NCI-H2171 treated with DMSO at 0.1 percent for 48 hours (cell line): ENCODE measurements around the gene VIM.
"Not testable (repeated sequence)": the region's sequence is repeated elsewhere in the genome, so short reads cannot be mapped to it uniquely, and the experiment has no call there.

Source experiments
- DNase-seq: peaks from one replicate; lab custom pipeline; 2025; lab: John Stamatoyannopoulos, UW

The VIM gene

DNA sequence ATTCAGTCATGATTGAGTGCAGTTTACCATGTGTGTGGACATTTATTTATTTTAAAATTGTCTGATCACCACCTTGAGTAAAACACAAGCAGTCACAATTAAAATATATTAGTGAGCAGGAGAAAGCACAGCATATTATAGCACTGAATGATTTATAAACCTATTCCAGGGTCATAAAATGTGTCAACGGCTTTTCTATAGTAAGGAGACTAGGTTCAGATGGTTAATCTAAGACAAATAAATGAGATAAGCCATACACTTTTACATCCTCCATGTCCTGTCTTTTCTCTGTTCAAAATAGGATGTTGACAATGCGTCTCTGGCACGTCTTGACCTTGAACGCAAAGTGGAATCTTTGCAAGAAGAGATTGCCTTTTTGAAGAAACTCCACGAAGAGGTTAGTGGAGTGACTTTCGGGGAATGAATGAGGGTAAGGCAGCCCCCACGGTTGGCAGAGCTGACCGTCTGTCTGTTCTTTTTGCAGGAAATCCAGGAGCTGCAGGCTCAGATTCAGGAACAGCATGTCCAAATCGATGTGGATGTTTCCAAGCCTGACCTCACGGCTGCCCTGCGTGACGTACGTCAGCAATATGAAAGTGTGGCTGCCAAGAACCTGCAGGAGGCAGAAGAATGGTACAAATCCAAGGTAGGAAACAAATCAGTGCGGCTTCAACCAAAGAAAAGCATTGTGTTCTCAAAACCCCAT is 5.4 kb downstream of the VIM start:
- no peak for DNase-seq

DNA sequence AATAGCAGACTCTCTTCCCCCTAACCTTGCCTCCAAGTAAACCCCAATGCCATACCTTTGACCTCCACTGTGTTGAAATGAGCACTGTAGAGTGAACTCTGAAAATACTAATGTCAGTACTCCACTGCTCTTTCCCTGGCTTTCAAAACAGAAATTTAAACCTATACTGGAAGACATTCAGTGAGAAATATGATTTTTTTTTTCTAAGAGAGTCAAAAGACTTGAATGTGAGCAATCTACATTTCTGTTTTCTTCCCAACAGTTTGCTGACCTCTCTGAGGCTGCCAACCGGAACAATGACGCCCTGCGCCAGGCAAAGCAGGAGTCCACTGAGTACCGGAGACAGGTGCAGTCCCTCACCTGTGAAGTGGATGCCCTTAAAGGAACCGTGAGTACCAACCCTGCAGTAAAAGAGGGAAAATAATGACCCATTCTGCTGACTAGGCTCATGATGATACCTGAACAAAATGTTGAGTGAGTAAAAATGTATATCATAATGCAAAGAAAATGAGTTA is 6.4 kb downstream of the VIM start:
- no peak for DNase-seq

DNA sequence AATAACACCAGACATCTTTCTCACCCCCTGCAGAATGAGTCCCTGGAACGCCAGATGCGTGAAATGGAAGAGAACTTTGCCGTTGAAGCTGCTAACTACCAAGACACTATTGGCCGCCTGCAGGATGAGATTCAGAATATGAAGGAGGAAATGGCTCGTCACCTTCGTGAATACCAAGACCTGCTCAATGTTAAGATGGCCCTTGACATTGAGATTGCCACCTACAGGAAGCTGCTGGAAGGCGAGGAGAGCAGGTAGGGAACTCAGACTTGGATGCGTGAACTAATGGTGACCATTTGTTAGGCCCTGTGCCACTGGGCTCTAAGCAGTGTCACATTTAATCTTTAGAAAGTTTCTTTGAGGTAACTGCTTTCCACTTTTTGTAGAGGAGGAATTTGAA is 7.1 kb downstream of the VIM start:
- no peak for DNase-seq

DNA sequence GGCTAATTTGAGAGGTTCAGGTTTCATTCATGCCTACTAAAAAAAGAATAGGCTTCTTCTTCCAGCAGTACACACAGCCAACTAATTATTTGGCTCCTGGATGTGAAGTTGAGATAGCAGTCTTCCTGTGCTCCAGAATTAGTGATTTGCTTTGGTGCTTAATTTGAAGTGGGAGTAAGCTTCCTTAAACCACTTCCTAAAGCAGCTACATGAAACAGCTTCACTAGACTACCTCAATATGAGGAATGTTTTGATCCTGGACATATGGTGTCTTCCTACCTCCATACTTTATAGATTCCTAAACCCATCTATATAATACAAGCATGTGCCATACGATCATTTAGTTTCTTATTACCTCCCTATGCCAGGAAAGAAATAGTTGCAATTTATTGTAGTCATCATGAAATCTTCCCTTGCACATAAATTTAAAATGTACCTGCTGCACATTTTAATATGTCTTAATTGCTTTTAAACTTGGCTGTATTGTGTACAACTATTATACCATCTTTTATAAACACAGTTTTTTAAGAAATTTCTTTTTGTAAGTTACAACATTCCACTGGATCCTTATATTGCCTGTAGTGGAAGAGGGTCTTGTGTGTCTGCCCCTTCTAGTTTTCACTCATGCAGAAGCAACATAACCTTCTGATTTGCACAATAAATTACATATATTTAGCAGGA is 8.6 kb downstream of the VIM start:
- DNase-seq, result no peak

DNA sequence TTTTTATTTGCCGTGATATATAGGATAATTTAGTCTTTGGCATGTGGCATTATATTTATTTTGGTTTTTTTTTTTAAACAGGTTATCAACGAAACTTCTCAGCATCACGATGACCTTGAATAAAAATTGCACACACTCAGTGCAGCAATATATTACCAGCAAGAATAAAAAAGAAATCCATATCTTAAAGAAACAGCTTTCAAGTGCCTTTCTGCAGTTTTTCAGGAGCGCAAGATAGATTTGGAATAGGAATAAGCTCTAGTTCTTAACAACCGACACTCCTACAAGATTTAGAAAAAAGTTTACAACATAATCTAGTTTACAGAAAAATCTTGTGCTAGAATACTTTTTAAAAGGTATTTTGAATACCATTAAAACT is 9.1 kb downstream of the VIM start:
- DNase-seq, result no peak

DNA sequence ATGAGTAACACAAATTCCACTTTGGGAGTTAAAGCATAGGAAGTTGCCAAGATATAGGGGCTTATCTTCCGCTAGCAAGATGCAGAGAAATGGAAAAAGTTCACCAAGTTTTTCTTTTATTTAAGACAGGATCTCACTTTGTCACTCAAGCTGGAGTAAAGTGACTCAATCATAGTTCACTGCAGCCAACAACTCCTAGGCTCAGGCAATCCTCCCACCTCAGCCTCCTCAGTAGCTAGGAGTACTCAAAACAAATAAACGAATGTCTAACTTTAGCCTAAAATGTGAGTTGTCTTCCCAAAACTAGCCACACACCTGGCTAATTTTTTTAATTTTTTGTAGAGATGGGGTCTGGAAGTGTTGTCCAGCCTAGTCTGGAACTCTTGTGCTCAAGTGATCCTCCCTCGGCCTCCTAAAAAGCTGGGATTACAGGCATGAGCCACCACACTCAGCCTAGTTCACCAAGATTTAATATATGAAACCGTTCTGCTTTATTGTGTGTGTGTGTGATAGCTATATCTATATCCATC is 9.9 kb downstream of the VIM start:
- DNase-seq, result no peak

DNA sequence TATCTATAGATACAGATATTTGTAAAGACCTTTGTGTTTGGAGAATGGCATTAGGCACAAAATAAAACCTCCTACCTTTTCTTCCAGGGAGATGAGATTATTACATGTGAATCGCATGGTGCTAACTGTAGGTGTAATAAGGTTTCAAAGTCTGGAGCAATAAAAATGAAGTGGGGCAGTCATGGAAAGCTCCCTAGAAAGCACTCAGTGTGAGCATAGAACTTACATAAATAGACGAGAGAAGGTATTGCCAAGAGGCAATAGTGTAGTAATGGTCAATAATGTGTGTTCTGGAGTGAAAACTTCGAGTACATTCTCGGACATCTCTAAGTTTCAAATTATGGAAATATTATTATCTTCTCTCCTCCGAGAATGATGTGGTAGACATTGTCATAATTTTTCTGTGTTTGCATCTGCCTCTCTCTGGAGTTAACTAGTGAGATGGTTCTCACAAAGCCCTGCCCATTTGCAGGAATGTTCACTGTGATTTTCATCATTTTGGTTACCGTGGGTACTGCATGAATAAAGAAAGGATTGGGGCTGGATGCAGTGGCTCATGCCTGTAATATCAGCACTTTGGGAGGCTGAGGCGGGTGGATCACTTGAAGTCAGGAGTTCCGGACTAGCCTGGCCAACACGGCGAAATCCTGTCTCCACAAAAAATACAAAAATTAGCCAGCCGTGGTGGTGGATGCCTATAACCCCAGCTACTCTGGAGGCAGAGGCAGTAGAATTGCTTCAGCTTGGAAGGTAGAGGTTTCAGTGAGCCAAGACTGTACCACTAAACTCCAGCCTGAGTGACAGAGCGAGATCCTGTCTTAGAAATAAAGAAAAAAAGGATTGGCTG is 10.6 kb downstream of the VIM start:
- DNase-seq, result no peak

DNA sequence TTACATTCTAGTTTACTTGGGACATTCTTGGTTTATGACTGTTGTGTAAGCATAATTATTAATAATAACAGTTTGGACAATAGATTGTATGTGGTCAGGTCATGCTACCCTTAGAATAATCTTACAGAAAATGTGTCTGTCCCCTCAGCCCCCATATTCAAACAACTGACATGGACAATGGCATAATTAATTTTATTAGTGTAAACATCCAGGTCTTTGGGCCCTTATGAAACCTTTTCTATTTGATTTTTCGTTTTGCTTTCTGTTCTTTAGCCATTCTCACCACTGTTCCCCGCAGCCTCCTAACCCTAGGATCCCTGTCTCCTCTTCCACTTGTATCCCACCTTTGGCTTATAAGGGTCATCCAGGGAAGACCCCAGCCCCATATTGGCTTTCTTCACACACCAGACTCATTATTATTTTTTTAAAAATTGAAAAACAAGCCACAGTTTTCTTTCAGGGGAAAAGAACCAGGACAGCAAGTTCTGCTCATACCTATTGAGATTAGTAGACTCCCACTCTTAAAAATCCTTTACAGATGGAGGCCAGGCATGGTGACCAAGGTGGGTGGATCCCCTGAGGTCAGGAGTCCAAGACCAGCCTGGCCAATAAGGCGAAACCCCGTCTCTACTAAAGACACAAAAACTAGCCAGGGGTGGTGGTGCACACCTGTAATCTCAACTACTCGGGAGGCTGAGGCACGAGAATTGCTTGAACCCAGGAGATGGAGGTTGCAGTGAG is 11.5 kb downstream of the VIM start:
- DNase-seq, result no peak

DNA sequence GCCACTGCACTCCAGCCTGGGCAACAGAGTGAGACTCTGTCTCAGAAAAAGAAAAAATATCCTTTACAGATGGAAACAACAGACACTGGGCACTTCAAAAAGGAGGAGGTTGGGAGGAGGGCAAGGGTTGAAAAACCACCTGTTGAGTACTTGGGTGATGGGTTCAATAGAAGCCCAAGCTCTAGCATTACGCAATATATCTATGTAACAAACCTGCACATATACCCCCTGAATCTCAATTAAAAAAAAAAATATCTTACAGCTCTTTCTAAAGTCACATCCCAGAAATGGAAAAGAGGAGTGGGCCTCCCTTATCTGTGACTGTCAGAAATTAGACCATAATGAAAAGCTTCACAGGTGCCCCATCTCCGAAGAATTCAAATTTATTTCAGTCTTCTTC is 12.1 kb downstream of the VIM start:
- no peak for DNase-seq

DNA sequence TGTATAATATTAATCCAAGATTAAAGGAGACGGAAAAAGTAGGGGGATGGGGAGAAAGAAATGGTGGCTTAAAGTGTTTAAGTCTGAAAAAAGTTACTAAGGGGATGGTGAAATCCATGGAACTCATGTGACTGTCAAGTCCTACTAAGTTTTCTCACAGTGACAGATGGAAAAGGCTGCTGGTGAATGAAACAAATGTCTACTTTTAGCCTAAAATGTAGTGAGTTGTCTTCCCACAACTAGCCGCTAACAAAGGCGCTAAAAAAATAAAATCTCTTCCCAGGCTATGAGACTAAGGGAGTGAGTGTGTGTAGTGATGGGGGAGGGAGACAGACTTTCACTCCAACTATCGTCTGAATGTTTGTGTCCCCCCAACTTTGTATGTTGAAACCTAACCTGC is 12.6 kb downstream of the VIM start:
- no peak for DNase-seq

DNA sequence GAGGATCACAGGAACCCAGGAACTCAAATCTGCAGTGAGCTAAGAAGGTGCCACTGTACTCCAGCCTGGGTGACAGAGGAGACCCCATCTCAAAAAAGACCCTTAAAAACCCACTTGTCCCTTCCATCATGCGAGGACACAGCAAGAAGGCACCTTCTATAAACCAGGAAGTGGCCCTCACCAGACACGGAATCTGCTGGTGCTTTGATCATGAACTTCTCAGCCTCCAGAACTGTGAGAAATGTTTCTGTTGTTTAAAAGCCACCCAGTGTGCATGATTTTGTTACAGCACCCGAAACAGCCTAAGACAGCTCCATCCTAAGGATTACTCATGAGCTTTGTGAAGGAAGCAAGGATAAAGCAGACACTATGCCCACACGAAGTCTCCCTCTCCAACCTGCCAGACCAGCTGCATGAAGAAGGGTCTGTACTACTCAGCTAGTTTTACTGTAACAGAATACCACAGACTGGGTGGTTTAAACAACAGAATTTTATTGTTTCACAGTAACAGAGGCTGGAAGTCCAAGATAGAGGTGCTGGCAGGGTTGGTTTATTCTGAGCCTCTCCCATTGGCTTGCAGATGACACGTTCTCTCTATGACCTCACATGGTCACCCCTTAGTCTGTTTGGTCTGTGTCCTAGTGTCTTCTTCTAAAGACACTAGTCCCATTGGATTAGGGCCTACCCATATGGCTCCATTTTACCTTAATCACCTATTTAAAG is 13.7 kb downstream of the VIM start:
- DNase-seq, result no peak

DNA sequence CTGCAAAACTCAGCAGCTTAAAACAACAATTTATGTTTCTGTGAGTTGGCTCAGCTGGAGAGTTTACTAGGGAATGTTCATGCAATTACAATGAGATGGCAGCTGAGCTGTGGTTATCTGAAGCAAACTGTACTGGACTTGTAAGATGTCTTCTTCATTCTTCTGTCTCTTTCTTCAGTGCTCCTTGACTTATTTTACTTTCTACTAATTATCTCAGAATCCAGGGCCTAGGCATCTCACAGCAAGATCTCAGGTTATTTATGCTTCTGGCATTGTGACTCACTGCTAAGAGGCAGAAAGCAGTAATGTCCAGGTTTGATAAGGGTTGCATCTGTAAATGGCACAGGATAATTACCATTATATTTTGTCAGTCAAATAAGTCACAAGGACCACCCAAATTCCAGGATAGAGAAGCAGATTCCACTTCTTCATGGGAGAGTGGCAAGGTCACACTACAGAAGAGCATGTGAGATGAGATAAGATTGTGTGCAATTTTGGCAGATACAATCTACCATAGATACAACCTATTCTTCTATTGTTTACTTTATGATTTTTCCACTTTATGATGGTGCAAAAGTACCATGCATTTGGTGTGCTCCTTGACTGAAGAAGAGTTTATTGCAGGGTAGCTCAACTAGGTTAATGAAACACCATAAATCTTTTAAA is 16.8 kb downstream of the VIM start:
- DNase-seq, result no peak

DNA sequence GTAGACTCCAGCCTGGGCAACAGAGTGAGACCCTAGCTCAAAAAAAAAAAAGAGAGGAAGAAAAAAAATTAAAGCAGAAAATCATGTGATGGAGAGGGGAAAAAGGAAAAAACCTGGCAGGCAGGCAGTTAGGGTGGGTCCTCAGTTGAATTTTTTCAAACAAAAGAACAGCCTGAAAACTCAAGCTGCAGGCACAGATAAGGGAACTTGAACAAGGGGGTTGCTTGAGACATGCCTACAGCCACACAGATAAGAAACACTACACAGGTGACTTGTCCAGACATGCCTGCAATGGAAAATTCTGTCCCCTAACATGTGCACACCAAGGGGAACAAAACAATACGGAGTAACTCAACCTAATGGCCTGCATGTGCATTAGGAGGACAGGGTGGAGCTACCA is 19.2 kb downstream of the VIM start:
- DNase-seq, result no peak

DNA sequence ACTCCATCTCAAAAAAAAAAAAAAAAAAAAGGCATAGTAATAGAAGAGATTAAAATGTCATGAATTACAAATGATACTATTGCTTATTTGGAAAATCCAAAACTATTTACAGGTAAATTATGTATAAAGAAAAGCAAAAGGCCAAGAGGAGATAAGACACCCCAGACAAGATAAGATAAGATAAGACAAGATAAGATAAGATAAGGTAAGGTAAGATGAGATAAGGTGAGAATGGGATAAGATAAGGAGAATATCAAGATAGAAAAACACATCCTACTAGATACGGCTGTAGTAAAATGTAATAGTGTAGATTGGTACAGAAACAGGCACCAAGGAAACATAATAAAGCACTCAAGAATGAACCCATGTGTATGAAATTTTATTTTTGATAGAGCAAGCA is 20.9 kb downstream of the VIM start:
- DNase-seq, result no peak

DNA sequence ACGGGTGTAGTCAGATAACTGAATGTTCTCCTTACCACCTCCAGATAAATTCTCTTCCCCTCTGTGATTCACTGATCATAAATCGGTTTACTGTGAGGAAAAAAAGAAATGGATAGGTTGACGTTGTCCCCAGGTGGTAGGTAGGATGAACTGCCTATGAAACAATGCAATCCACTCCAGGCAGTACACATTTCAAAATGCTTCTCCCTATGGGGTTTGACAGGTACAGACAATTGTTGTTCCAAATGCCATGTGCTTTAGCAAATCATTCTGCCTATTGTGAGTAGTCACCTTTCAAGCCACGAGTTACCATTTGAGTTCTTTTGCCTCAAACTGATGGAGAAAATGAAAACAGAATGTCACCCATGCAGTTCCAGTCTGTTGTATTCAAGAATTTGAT is 21.8 kb downstream of the VIM start:
- DNase-seq, result no peak

DNA sequence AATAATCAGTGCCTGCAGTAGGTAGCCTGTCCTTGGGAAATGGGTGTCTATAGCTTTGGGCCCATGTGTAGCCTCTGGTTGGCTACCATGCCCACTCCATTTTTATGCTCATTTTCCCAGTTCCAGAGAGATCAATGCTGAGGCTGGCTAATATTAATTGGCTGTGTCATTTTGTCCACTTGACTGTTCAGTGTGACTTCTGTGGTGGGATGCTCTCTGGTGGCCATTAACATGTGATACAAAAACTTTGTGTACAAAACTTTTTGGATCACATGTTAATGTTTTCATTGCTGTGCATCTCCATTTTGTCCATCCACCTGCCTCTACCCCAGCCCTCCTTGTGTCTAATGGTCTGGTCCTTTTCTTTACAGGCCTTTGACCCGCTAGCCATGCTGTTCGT is 22.7 kb downstream of the VIM start:
- no peak for DNase-seq

DNA sequence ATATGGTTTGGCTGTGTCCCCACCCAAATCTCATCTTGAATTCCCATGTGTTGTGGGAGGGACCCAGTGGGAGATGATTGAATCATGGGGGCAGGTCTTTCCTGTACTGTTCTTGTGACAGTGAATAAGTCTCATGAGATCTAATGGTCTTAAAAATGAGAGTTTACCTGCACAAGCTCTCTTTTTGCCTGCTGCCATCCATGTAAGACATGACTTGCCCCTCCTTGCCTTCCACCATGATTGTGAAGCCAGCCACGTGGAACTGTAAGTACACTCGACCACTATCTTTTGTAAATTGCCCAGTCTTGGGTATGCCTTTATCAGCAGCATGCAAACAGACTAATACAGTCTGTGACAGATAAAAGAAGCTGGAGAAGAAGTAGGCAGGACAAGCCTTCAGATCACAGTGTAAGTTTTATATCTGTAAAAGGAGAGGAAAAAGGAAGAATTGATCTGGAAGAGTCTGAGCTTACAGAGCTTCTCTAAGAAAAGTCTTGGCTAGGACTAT is 26.6 kb downstream of the VIM start:
- DNase-seq, result not testable (repeated sequence)

DNA sequence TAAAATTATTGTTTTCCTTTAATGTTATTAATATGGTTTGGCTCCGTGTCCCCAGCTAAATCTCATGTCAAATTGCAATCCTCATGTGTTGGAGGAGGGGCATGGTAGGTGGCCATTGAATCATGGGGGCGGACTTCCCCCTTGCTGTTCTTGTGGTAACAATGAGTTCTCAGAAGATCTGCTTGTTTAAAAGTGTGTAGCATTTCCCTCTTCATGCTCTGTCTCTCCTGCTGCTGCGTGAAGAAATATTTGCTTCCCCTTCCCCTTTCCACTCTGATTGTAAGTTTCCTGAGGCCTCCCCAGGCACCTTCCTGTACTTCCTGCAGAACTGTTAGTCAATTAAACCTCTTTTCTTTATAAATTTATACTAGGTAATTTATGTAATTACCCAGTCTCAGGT is 27.5 kb downstream of the VIM start:
- DNase-seq, result no peak

DNA sequence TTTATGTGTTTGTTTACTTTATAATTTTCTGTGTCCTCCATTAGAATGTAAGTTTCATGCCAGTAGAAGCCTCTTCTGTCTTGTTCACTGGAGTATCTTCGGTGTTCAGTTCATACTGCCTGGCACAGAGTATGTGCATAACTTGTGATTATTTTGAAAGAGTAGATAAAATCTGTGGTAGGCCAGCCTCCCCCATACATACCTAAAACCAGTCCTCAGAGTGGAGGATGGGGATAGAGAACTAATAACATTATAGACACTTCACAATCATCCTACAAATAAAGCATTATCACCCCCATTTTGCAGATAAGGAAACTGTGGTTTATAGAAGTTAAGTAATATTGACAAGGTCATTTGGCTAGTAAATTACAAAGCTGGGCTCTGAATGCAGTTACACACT is 28.0 kb downstream of the VIM start:
- DNase-seq, result no peak

DNA sequence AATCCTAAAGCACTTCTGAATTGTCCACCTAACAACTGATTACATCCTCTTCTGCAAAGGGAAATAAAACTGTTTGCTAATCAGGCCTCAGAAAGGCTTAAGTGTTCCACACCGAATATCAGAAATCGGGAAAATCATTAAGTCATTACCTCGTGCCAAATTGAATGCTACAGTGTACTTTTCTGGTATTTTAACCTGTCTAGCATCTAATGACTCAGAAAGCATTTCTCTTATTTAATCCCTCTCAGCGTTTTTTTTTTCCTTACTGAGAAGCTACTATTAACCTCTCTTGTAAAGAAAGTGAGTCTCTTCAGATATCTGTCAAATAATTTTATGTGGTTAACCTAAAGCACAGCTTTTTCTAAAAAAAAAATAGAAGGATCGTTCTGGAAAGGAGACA is 28.6 kb downstream of the VIM start:
- DNase-seq, result no peak
